Tibial artery (tissue), 4 donors: ENCODE data around the gene VNN1.

Source experiments
- DNase-seq, 2 donors: peaks; one replicate each; pipeline ENCODE4 v3.0.0-alpha.2; 2019
- H3K27ac ChIP-seq, 2 donors: fragments of 200-600 bp; sonication (generic) in 1 of 2; 1 replicate in 1 of 2; 2 replicates in 1 of 2; pipeline ENCODE4 v1.5.1; 2018 to 2019; ENCODE audit warnings: mild to moderate bottlenecking in 1 of 2
- H3K27me3 ChIP-seq, 2 donors: fragments of 200-600 bp; sonication (generic) in 1 of 2; one replicate each; pipeline versions ENCODE4 v1.5.1 to v1.6.0; 2016 to 2019
- H3K36me3 ChIP-seq, 3 donors: fragments of 200-600 bp; sonication (generic) in 2 of 3; one replicate each; pipeline ENCODE4 v1.5.1; 2016 to 2019; ENCODE audit warnings: mild to moderate bottlenecking in 2 of 3
- H3K4me1 ChIP-seq, 4 donors: fragments of 200-600 bp; sonication (generic) in 2 of 4; 1 replicate in 3 of 4; 2 replicates in 1 of 4; pipeline ENCODE4 v1.5.1; 2016 to 2019
- H3K4me3 ChIP-seq, 2 donors: fragments of 200-600 bp; sonication (generic) in 1 of 2; 1 replicate in 1 of 2; 2 replicates in 1 of 2; pipeline ENCODE4 v1.5.1; 2018 to 2019; ENCODE audit warnings: mild to moderate bottlenecking in 2 of 2
- H3K9me3 ChIP-seq, 3 donors: fragments of 200-600 bp; sonication (generic) in 1 of 3; one replicate each; pipeline ENCODE4 v1.5.1; 2016 to 2019
- CTCF ChIP-seq, 2 experiments: fragments of 200-600 bp in 1 of 2; fragments of 450-650 bp in 1 of 2; IDR thresholded peaks; one replicate each; pipeline ENCODE4 v1.5.1; 2017 to 2019; ENCODE audit warnings: antibody characterized with exemption in 2 of 2, mild to moderate bottlenecking in 1 of 2, moderate library complexity in 1 of 2
- intact Hi-C: fragments of 100-400 bp; cut with DNase I; formaldehyde crosslinking; loops from one replicate; pipeline ENCODE4 v1.15.0; 2023; ENCODE audit warnings: low total_unique reads

Gene VNN1

GRCh38 chr6:132751828-132752227, 38.0 kb upstream of the VNN1 start:
- Histone ChIP-seq H3K27me3 (no peaks in the 10 kb centered on the region), H3K9me3 (no peaks in the 10 kb centered on the region), H3K4me3 (no peak overlapping the region), H3K27ac (no peak overlapping the region), H3K4me1 (no peaks in the 10 kb centered on the region), H3K36me3 (no peaks in the 10 kb centered on the region)
- DNase-seq, result no peak
- intact Hi-C loops, result no loop called here
- no peak for TF ChIP-seq CTCF (IDR thresholded peaks at IDR 0.05)

- Histone ChIP-seq H3K36me3 (no peaks in the 10 kb centered on the region), H3K27ac (no peak overlapping the region)
- intact Hi-C loops, result no loop called here
Observed at GRCh38 chr6:132751306-132751705, 37.5 kb upstream of the VNN1 start.

GRCh38 chr6:132750455-132751248, 36.8 kb upstream of the VNN1 start:
- no peak for DNase-seq
- no peaks in the 10 kb centered on the region for H3K9me3 ChIP-seq
- H3K4me3 ChIP-seq, result no peak overlapping the region
- no peaks in the 10 kb centered on the region for H3K4me1 ChIP-seq
- H3K27ac ChIP-seq, result no peak overlapping the region
- intact Hi-C loops, result no loop called here
- no peaks in the 10 kb centered on the region for H3K36me3 ChIP-seq
- TF ChIP-seq CTCF (IDR thresholded peaks at IDR 0.05), result no peak
- no peaks in the 10 kb centered on the region for H3K27me3 ChIP-seq

More at GRCh38 chr6:132751306-132751705, 37.5 kb upstream of the VNN1 start:
- Histone ChIP-seq H3K9me3 (no peaks in the 10 kb centered on the region), H3K4me3 (no peak overlapping the region), H3K27me3 (no peaks in the 10 kb centered on the region), H3K4me1 (no peaks in the 10 kb centered on the region)
- TF ChIP-seq CTCF (IDR thresholded peaks at IDR 0.05), result no peak
- no peak for DNase-seq

GRCh38 chr6:132749111-132749510, 35.3 kb upstream of the VNN1 start:
- no peaks in the 10 kb centered on the region for H3K27me3 ChIP-seq

GRCh38 chr6:132748446-132748845, 34.6 kb upstream of the VNN1 start:
- TF ChIP-seq CTCF (IDR thresholded peaks at IDR 0.05), result no peak
- Histone ChIP-seq H3K4me3 (no peak overlapping the region), H3K4me1 (no peaks in the 10 kb centered on the region), H3K27me3 (no peaks in the 10 kb centered on the region), H3K36me3 (no peaks in the 10 kb centered on the region), H3K9me3 (no peaks in the 10 kb centered on the region), H3K27ac (no peak overlapping the region)
- intact Hi-C loops, result no loop called here
- no peak for DNase-seq

More at GRCh38 chr6:132749111-132749510, 35.3 kb upstream of the VNN1 start:
- intact Hi-C loops, result no loop called here
- H3K36me3 ChIP-seq, result no peaks in the 10 kb centered on the region
- no peak overlapping the region for H3K4me3 ChIP-seq
- H3K9me3 ChIP-seq, result no peaks in the 10 kb centered on the region
- H3K27ac ChIP-seq, result no peak overlapping the region
- no peaks in the 10 kb centered on the region for H3K4me1 ChIP-seq
- no peak for DNase-seq
- TF ChIP-seq CTCF (IDR thresholded peaks at IDR 0.05), result no peak
